ENCODE data around the gene HCK.
"Not testable (repeated sequence)": the region's sequence is repeated elsewhere in the genome, so short reads cannot be mapped to it uniquely, and the experiment has no call there.

Gene HCK

GRCh38 chr20:32119734-32120133 is 67.7 kb downstream of the HCK start:
- TF ChIP-seq POLR2AphosphoS5 (IDR thresholded peaks at IDR 0.05; ENCODE audit: borderline replicate concordance, low read depth, low read length) (no peak), EZH2 (IDR thresholded peaks at IDR 0.05) (no peak), FOXP2 (optimal IDR thresholded peaks at IDR 0.05; ENCODE audit: control extremely low read depth, extremely low read length, insufficient read depth) (no peak)
- Histone ChIP-seq H3K9me3 (ENCODE audit: low read depth, low read length) (no peaks in the 10 kb centered on the region), H3K9ac (ENCODE audit: insufficient read length) (no peak overlapping the region), H3K4me3 (no peak overlapping the region), H3K36me3 (ENCODE audit: insufficient read depth, low read length) (peaks cover 12% of the 10 kb centered on the region; the same call in 1 of the 2 replicates), H3K27ac (no peak overlapping the region)
- no peak for DNase-seq (ENCODE audit: low read depth, low spot score)

- not testable (repeated sequence) for H3K27ac ChIP-seq; H3K9ac ChIP-seq (ENCODE audit: insufficient read length); H3K4me3 ChIP-seq; H3K9me3 ChIP-seq (ENCODE audit: low read depth, low read length); H3K36me3 ChIP-seq (ENCODE audit: insufficient read depth, low read length); DNase-seq (ENCODE audit: low read depth, low spot score)
Observed at GRCh38 chr20:32121908-32122307, 69.9 kb downstream of the HCK start.

GRCh38 chr20:32123088-32123487 is 71.0 kb downstream of the HCK start:
- H3K27ac ChIP-seq, result no peak overlapping the region
- H3K9me3 ChIP-seq (ENCODE audit: low read depth, low read length), result no peaks in the 10 kb centered on the region
- no peak for DNase-seq (ENCODE audit: low read depth, low spot score)
- H3K9ac ChIP-seq (ENCODE audit: insufficient read length), result no peak overlapping the region
- H3K4me3 ChIP-seq, result no peak overlapping the region
- TF ChIP-seq POLR2AphosphoS5 (IDR thresholded peaks at IDR 0.05; ENCODE audit: borderline replicate concordance, low read depth, low read length), result no peak
- no peak for TF ChIP-seq FOXP2 (optimal IDR thresholded peaks at IDR 0.05; ENCODE audit: control extremely low read depth, extremely low read length, insufficient read depth)
- no peak for TF ChIP-seq EZH2 (IDR thresholded peaks at IDR 0.05)
- peaks cover 6% of the 10 kb centered on the region; the same call in 1 of the 2 replicates for H3K36me3 ChIP-seq (ENCODE audit: insufficient read depth, low read length)

- no peak for DNase-seq (ENCODE audit: low read depth, low spot score)
- Histone ChIP-seq H3K9me3 (ENCODE audit: low read depth, low read length) (no peaks in the 10 kb centered on the region), H3K27ac (no peak overlapping the region), H3K4me3 (no peak overlapping the region), H3K36me3 (ENCODE audit: insufficient read depth, low read length) (0 out of 2 replicates have a peak, but pooled peaks cover 3% of the 10 kb centered on the region), H3K9ac (ENCODE audit: insufficient read length) (no peak overlapping the region)
- TF ChIP-seq POLR2AphosphoS5 (IDR thresholded peaks at IDR 0.05; ENCODE audit: borderline replicate concordance, low read depth, low read length) (no peak), EZH2 (IDR thresholded peaks at IDR 0.05) (no peak), FOXP2 (optimal IDR thresholded peaks at IDR 0.05; ENCODE audit: control extremely low read depth, extremely low read length, insufficient read depth) (no peak)
Observed at GRCh38 chr20:32124916-32125454, 72.9 kb downstream of the HCK start.

GRCh38 chr20:32125506-32125905 is 73.5 kb downstream of the HCK start:
- no peak for DNase-seq (ENCODE audit: low read depth, low spot score)
- Histone ChIP-seq H3K9me3 (ENCODE audit: low read depth, low read length) (no peaks in the 10 kb centered on the region), H3K4me3 (no peak overlapping the region), H3K9ac (ENCODE audit: insufficient read length) (no peak overlapping the region), H3K27ac (no peak overlapping the region), H3K36me3 (ENCODE audit: insufficient read depth, low read length) (0 out of 2 replicates have a peak, but pooled peaks cover 3% of the 10 kb centered on the region)
- TF ChIP-seq FOXP2 (optimal IDR thresholded peaks at IDR 0.05; ENCODE audit: control extremely low read depth, extremely low read length, insufficient read depth) (no peak), EZH2 (IDR thresholded peaks at IDR 0.05) (no peak), POLR2AphosphoS5 (IDR thresholded peaks at IDR 0.05; ENCODE audit: borderline replicate concordance, low read depth, low read length) (no peak)

- TF ChIP-seq EZH2 (IDR thresholded peaks at IDR 0.05) (no peak), POLR2AphosphoS5 (IDR thresholded peaks at IDR 0.05; ENCODE audit: borderline replicate concordance, low read depth, low read length) (no peak), FOXP2 (optimal IDR thresholded peaks at IDR 0.05; ENCODE audit: control extremely low read depth, extremely low read length, insufficient read depth) (no peak)
- Histone ChIP-seq H3K4me3 (no peak overlapping the region), H3K9me3 (ENCODE audit: low read depth, low read length) (no peaks in the 10 kb centered on the region), H3K36me3 (ENCODE audit: insufficient read depth, low read length) (0 out of 2 replicates have a peak, but pooled peaks cover 3% of the 10 kb centered on the region), H3K27ac (no peak overlapping the region), H3K9ac (ENCODE audit: insufficient read length) (no peak overlapping the region)
- no peak for DNase-seq (ENCODE audit: low read depth, low spot score)
Observed at GRCh38 chr20:32126919-32127318, 74.9 kb downstream of the HCK start.

- no peak overlapping the region for H3K4me3 ChIP-seq
- H3K27ac ChIP-seq, result no peak overlapping the region
- DNase-seq (ENCODE audit: low read depth, low spot score), result no peak
- H3K36me3 ChIP-seq (ENCODE audit: insufficient read depth, low read length), result 0 out of 2 replicates have a peak, but pooled peaks cover 3% of the 10 kb centered on the region
- no peaks in the 10 kb centered on the region for H3K9me3 ChIP-seq (ENCODE audit: low read depth, low read length)
- TF ChIP-seq FOXP2 (optimal IDR thresholded peaks at IDR 0.05; ENCODE audit: control extremely low read depth, extremely low read length, insufficient read depth) (no peak), POLR2AphosphoS5 (IDR thresholded peaks at IDR 0.05; ENCODE audit: borderline replicate concordance, low read depth, low read length) (no peak), EZH2 (IDR thresholded peaks at IDR 0.05) (no peak)
- H3K9ac ChIP-seq (ENCODE audit: insufficient read length), result no peak overlapping the region
Observed at GRCh38 chr20:32127347-32127746, 75.3 kb downstream of the HCK start.

- Histone ChIP-seq H3K9ac (ENCODE audit: insufficient read length) (no peak overlapping the region), H3K9me3 (ENCODE audit: low read depth, low read length) (no peaks in the 10 kb centered on the region), H3K27ac (no peak overlapping the region), H3K4me3 (no peak overlapping the region), H3K36me3 (ENCODE audit: insufficient read depth, low read length) (0 out of 2 replicates have a peak, but pooled peaks cover 3% of the 10 kb centered on the region)
- no peak for TF ChIP-seq EZH2 (IDR thresholded peaks at IDR 0.05)
- TF ChIP-seq FOXP2 (optimal IDR thresholded peaks at IDR 0.05; ENCODE audit: control extremely low read depth, extremely low read length, insufficient read depth), result no peak
- TF ChIP-seq POLR2AphosphoS5 (IDR thresholded peaks at IDR 0.05; ENCODE audit: borderline replicate concordance, low read depth, low read length), result no peak
- DNase-seq (ENCODE audit: low read depth, low spot score), result no peak
Observed at GRCh38 chr20:32128167-32128566, 76.1 kb downstream of the HCK start.

- H3K36me3 ChIP-seq (ENCODE audit: insufficient read depth, low read length), result no peaks in the 10 kb centered on the region; the same call in 1 of the 2 replicates
- no peak overlapping the region for H3K27ac ChIP-seq
- DNase-seq (ENCODE audit: low read depth, low spot score), result no peak
- no peak overlapping the region for H3K9ac ChIP-seq (ENCODE audit: insufficient read length)
- H3K9me3 ChIP-seq (ENCODE audit: low read depth, low read length), result no peaks in the 10 kb centered on the region
- TF ChIP-seq EZH2 (IDR thresholded peaks at IDR 0.05), result no peak
- TF ChIP-seq POLR2AphosphoS5 (IDR thresholded peaks at IDR 0.05; ENCODE audit: borderline replicate concordance, low read depth, low read length), result no peak
- TF ChIP-seq FOXP2 (optimal IDR thresholded peaks at IDR 0.05; ENCODE audit: control extremely low read depth, extremely low read length, insufficient read depth), result no peak
- H3K4me3 ChIP-seq, result no peak overlapping the region
Observed at GRCh38 chr20:32129863-32130262, 77.8 kb downstream of the HCK start.
